Neural crest cell (in vitro differentiated cells): ENCODE results near the gene SPATA32. TPM values are rescaled to one million over a fixed set of nuclear protein-coding genes. Genes with fewer than 3 reads are reported as not detected.

Experiments
- DNase-seq: peaks from one replicate; pipeline ENCODE4 v3.0.0; 2021; ENCODE audit warnings: low read depth, mixed read lengths, low spot score
- H3K27ac Mint-ChIP-seq: one replicate; pipeline ENCODE4 v1.8.0; 2021; ENCODE audit warnings: mild to moderate bottlenecking, mixed read lengths; ENCODE audit not compliant: unreplicated experiment
- H3K27me3 Mint-ChIP-seq: 2 replicates; pipeline ENCODE4 v1.8.0; 2021; ENCODE audit warnings: low read depth, mild to moderate bottlenecking, mixed read lengths
- H3K36me3 Mint-ChIP-seq: 2 replicates; pipeline ENCODE4 v1.8.0; 2021; ENCODE audit warnings: low read depth, mild to moderate bottlenecking, mixed read lengths
- H3K4me1 Mint-ChIP-seq: 2 replicates; pipeline ENCODE4 v1.8.0; 2021; ENCODE audit warnings: mixed read lengths
- H3K4me3 Mint-ChIP-seq: one replicate; pipeline ENCODE4 v1.8.0; 2021; ENCODE audit warnings: mild to moderate bottlenecking, mixed read lengths
- H3K9me3 Mint-ChIP-seq: 2 replicates; pipeline ENCODE4 v1.8.0; 2021; ENCODE audit warnings: mixed read lengths
- CTCF ChIP-seq: fragments of 200-600 bp; sonication (generic); conservative IDR thresholded peaks from 2 replicates; pipeline ENCODE4 v1.5.0; 2021; ENCODE audit warnings: antibody characterized with exemption, mild to moderate bottlenecking
- total RNA-seq: library from RNA; stranded (reverse); gene quantifications from 2 replicates; pipeline ENCODE4 v1.2.1, GENCODE V29; 2021

Gene SPATA32
- total RNA-seq, 1 donor from 2014 or later: 0.23 TPM

- TF ChIP-seq CTCF: no peak
- no peak for DNase-seq
- no peaks in the 10 kb centered on the region for H3K36me3 Mint-ChIP-seq
- no peaks in the 10 kb centered on the region for H3K4me1 Mint-ChIP-seq
- peaks cover 62% of the 10 kb centered on the region for H3K27me3 Mint-ChIP-seq
- no peak overlapping the region for H3K27ac Mint-ChIP-seq
- peak overlapping the region; percentile 59 for H3K4me3 Mint-ChIP-seq
- no peaks in the 10 kb centered on the region for H3K9me3 Mint-ChIP-seq
Observed at GRCh38 chr17:45220079-45220478, 41.8 kb downstream of the SPATA32 start.

GRCh38 chr17:45218895-45219661 is 42.8 kb downstream of the SPATA32 start:
- H3K27ac Mint-ChIP-seq: no peak overlapping the region

More at GRCh38 chr17:45218895-45219661, 42.8 kb downstream of the SPATA32 start:
- DNase-seq: peak; percentile 96
- H3K27me3 Mint-ChIP-seq: peaks cover 56% of the 10 kb centered on the region
- H3K9me3 Mint-ChIP-seq: no peaks in the 10 kb centered on the region
- H3K4me1 Mint-ChIP-seq: no peaks in the 10 kb centered on the region
- H3K4me3 Mint-ChIP-seq: peak overlapping the region; percentile 59
- TF ChIP-seq CTCF: peak; percentile 95
- H3K36me3 Mint-ChIP-seq: no peaks in the 10 kb centered on the region

Other genes with a start within 250 kb of the SPATA32 start
- gene DCAKD, start 210.5 kb downstream of the SPATA32 start, total RNA-seq: 89.6 and 91.8 TPM in 2 replicates
- gene NMT1, start 200.8 kb downstream of the SPATA32 start, total RNA-seq: 116 and 118 TPM in 2 replicates
- 34.2 and 36.5 TPM in 2 replicates for gene PLCD3, start 129.6 kb downstream of the SPATA32 start, total RNA-seq
- gene ACBD4, start 126.4 kb downstream of the SPATA32 start, total RNA-seq: 5.4 and 5.5 TPM in 2 replicates
- 28.9 and 29.5 TPM in 2 replicates for gene HEXIM1, start 113.6 kb downstream of the SPATA32 start, total RNA-seq
- 9.5 and 10.4 TPM in 2 replicates for gene HEXIM2, start 100.2 kb downstream of the SPATA32 start, total RNA-seq
- gene FMNL1, start 40.2 kb downstream of the SPATA32 start, total RNA-seq: 1.1 and 1.2 TPM in 2 replicates
- 9.6 and 11.5 TPM in 2 replicates for gene MAP3K14, start 54.9 kb upstream of the SPATA32 start, total RNA-seq
- gene ARHGAP27, start 170.8 kb upstream of the SPATA32 start, total RNA-seq: 1.4 and 2.5 TPM in 2 replicates
- gene PLEKHM1, start 228.6 kb upstream of the SPATA32 start, total RNA-seq: 19.5 and 25.0 TPM in 2 replicates